GM18508 (cell line): ENCODE measurements around the gene BRMS1.

Experiments
- ATAC-seq: cut with Tn5 transposase; IDR thresholded peaks from one replicate; pipeline ENCODE4 v1.9.1; 2021; ENCODE audit warnings: moderate number of reproducible peaks; ENCODE audit not compliant: insufficient read depth, unreplicated experiment

Gene BRMS1

DNA sequence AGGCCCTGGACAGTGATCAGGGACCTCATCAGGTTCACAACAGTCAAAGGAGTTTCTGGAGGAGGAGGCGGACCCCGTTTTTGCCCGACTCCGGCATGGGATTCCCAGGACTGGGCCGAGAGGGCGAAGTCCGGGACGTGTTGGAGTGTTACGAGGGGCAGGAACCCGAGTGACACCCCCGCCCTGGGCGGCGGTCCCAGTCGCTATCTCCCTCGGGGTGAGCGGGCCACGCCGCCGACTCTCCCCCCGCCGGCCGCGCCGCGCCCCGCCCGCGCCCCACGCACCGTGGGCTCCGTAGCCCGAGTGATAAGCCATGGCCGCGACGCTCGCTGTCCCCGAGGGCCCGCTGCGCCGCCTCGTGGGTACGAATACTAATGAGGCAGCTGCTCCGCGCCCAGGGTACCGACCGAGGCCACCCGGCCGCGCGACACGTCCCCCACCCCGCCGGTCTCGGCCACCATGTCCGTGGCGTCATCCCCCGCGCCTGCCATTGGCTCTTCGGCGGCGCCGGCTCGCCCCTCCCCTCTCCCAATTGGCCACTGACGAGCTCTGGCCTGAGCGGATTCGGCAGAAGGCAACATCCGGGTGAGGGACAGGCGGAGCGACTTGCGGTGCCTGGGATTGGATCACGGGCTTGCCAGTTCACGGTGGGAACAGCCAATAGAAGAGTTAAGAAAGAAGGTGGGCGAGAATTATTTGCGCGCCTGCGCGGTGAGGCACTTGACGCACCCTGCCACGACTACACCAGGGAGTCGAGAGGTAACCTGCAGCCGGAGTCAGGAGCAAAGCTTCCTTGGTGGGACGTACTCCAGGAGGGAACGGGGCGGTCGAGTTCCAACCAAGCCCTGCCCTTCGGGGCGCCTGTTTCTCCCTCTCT, 56.0 kb downstream of the BRMS1 start, which contains the start of gene YIF1A:
YIF1A (minus strand) TSS at position 473 of the 877 bp plus-strand sequence; CDS start at position 315, 158 bp downstream.
- ATAC-seq: peak; percentile 72

DNA sequence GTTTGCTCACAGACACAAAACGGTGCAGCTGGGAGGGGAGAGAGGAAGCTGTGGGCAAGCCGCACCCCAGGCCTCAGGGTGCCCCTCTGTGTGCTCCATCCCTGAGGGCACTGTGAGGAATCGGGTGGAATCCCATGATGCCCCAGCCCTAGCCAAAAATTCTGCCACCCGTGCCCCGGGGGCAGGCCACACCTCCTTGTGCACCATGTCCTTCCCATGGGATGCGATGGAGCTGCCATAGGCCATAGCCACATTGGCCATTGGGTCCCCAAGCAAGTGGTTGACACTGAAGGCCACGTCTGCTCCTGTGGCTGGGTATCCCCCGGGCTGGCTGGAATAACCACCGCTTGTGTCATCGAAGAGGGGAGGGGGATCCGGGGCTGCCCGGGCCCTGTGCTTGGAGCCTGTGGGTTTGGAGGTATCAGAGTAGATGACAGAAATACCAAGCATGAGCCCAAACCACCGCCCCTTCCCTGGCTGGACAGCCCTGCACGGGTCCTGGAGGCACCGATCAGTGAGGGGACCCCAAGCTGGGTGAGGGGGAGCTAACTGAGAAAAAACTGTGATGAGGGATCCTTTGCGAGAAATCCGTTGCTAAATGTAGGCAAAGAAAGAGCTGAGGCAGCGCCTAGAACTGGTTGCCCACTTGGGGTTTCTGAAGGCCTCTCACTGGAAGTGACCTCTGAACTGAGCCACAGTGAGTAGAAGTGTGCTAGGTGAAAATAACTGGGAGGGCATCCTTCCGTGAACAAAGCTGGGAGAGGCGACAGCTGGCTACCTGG, 56.8 kb downstream of the BRMS1 start:
- no peak for ATAC-seq
